Neutrophil (primary cell): ENCODE measurements around the gene TNFRSF13B.

Source experiments
- H3K27ac ChIP-seq: fragments of 200-600 bp; sonication (generic); 2 replicates; pipeline ENCODE4 v1.5.1; 2016; ENCODE audit warnings: mild to moderate bottlenecking, moderate library complexity
- H3K27me3 ChIP-seq: fragments of 200-600 bp; sonication (generic); 2 replicates; pipeline ENCODE4 v1.6.0; 2016; ENCODE audit warnings: mild to moderate bottlenecking
- H3K36me3 ChIP-seq: fragments of 200-600 bp; sonication (generic); 2 replicates; pipeline ENCODE4 v1.5.1; 2017
- H3K4me1 ChIP-seq, 2 experiments: fragments of 200-600 bp in 1 of 2; sonication (generic) in 1 of 2; 1 replicate in 1 of 2; 2 replicates in 1 of 2; pipeline versions ENCODE4 v1.5.1 to v1.6.1; 2013 to 2016; ENCODE audit warnings: low read depth in 1 of 2, low read length in 1 of 2, mild to moderate bottlenecking in 1 of 2, moderate library complexity in 1 of 2; ENCODE audit not compliant: control insufficient read depth in 1 of 2, insufficient read depth in 1 of 2
- H3K4me3 ChIP-seq, 2 experiments: fragments of 200-600 bp in 1 of 2; sonication (generic) in 1 of 2; 1 replicate in 1 of 2; 2 replicates in 1 of 2; pipeline ENCODE4 v1.5.1; 2013 to 2016; ENCODE audit warnings: low read depth in 1 of 2, low read length in 1 of 2, mild to moderate bottlenecking in 1 of 2, moderate library complexity in 1 of 2
- H3K9me3 ChIP-seq: fragments of 200-600 bp; sonication (generic); 2 replicates; pipeline ENCODE4 v1.5.1; 2016
- TF ChIP-seq, protein P1 (sequence below): fragments of 200-600 bp; sonication (generic); IDR thresholded peaks from 2 replicates; pipeline ENCODE4 v1.5.1; 2016; ENCODE audit warnings: antibody characterized with exemption

The TNFRSF13B gene

DNA sequence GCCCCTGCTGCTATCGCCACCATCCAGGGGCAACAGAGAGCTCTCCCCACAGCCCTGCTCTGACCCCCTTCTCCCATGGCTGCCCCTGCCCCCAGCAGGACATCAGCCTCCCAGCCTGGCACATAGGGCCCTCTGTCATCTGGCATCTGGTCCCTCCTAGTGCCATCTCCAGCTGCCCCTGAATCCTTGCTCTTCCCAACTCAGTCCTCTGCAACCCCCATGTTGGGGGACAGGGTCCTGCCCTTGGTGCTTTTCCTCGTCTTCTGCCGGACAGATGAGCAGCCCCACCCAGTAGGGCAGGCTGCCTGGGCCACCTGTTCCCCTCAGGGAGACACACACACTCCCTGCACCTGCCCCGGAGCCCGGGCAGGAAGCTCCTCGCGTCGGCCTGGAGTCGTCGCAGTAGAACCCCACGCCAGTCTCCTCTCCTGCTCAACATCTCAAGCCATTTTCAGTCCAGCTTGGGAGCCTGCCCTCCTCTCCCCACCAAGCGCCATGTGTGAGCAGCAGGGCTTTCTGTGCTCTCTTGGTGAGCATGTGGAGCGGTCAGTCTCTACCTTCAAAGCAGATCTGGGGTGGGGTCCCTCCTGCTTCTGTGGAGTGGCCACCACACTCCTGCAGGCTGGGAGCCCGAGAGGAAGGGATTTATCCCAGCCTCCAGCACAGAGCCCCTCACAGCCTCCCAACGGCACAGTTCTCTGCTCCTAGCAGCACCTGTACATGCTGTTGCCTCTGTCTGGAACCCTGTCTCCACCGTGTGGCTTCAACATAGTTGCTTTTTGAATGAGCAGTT lies 28.2 kb downstream of the TNFRSF13B start:
- no peaks in the 10 kb centered on the region for H3K9me3 ChIP-seq
- peaks cover 8% of the 10 kb centered on the region for H3K27me3 ChIP-seq
- H3K36me3 ChIP-seq, result no peaks in the 10 kb centered on the region
- TF ChIP-seq, protein P1, sequence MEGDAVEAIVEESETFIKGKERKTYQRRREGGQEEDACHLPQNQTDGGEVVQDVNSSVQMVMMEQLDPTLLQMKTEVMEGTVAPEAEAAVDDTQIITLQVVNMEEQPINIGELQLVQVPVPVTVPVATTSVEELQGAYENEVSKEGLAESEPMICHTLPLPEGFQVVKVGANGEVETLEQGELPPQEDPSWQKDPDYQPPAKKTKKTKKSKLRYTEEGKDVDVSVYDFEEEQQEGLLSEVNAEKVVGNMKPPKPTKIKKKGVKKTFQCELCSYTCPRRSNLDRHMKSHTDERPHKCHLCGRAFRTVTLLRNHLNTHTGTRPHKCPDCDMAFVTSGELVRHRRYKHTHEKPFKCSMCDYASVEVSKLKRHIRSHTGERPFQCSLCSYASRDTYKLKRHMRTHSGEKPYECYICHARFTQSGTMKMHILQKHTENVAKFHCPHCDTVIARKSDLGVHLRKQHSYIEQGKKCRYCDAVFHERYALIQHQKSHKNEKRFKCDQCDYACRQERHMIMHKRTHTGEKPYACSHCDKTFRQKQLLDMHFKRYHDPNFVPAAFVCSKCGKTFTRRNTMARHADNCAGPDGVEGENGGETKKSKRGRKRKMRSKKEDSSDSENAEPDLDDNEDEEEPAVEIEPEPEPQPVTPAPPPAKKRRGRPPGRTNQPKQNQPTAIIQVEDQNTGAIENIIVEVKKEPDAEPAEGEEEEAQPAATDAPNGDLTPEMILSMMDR, result no peak
- no peak overlapping the region for H3K27ac ChIP-seq
- H3K4me3 ChIP-seq, result no peak overlapping the region
- no peaks in the 10 kb centered on the region for H3K4me1 ChIP-seq

DNA sequence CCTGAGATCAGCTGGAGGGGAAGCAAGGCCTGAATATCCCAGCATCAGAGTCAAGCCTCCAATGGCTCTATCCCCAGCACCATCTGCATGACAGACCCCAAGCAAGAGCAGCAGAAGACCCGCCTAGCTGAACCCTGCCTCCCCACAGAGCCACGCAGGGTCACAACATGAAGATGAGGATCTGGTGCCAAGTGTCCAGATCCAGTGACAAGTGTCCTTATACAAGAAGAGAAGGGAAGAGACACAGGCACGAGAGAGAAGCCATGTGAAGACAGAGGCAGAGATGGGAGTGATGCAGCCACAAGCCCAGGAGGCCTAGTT lies 28.9 kb downstream of the TNFRSF13B start:
- Histone ChIP-seq H3K4me1 (no peaks in the 10 kb centered on the region), H3K9me3 (no peaks in the 10 kb centered on the region), H3K27me3 (peaks cover 15% of the 10 kb centered on the region), H3K27ac (no peak overlapping the region), H3K36me3 (no peaks in the 10 kb centered on the region), H3K4me3 (no peak overlapping the region)
- TF ChIP-seq, protein P1, result no peak

DNA sequence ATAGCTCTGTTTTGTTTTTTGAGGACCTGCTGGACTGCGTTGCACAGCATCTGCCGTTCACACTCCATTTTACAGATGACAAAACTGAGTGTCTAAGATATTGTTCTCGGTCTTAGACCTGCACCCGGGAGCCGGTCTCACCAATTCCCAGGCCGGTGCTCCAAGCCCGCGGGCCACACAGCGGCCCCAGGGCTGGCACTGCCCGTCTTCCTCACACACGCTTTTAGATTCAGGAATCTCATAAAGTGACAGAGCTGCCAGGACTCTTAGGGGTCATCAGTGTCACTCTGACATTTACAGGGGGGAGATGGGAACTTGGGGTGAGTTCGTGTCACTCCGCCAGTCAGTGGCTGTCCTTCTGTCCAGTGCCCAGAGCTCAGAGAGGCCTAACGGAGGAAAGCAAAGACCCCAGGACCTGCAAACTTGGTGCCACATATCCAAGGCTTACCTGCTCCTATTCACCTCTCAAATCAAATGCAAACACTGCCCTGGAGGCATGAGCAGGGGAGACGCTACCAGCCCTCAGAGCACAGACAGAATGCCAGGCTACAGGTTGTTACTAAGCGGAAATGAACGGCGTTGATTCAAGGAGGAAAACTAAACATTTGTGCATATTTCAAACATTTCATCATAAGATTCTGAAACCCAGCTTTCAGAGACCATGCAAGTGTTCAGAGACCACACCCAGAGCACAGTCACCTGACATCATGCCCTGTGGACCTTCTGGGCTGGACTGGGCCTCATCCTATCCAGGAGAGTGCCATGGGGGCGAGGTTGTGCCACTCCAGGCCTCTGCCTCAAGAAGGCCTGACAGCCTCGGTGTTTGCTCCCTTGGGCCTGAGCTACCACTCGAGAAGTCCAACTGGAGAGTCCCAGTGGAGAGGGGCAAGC lies 29.5 kb downstream of the TNFRSF13B start:
- peaks cover 19% of the 10 kb centered on the region for H3K27me3 ChIP-seq
- H3K9me3 ChIP-seq, result no peaks in the 10 kb centered on the region
- H3K27ac ChIP-seq, result no peak overlapping the region
- TF ChIP-seq, protein P1, result no peak
- no peak overlapping the region for H3K4me3 ChIP-seq
- H3K36me3 ChIP-seq, result no peaks in the 10 kb centered on the region
- no peaks in the 10 kb centered on the region for H3K4me1 ChIP-seq

DNA sequence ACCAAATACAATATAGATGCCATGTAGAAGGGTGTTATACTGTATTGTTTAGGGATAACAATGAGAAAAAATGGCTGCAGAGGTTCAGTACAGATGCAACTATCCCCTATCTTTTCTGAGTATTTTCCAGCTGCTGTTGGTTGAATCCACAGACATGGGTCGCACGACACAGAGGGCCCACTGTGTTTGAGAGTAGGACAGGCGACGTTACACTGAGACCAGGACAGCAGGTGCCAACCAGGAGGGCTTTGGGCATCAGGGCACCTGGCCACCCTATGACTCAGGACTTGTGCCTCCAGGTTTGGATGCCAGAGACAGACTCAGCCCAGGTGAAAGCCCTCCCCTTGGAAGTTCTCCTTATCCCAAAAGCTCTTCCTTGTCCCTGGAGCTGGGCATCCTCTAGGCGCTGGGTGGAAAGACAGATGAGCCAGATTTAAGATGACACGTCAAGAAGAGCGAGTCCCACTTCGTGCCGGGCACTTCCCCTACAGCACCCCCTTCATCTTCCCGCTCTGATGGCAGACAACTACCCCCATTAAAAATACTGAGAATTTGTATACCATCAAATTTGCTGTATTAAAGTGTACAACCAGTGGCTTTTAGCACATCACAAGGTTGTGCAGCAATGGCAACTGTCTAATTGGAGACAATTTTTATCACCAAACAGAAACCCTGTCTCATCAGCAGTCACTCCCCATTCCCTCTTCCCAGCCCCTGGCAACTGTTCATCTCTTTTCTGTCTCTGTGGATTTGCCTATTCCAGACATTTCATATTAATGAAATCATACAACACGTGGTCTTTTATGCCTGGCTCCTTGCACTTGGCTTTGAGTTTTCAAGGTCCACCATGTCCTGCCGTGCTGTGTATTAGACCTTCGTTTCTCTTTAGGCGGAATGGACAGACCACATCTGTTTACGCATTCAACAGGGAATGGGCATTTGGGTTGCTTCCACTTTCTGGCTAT lies 30.6 kb downstream of the TNFRSF13B start:
- no peaks in the 10 kb centered on the region for H3K36me3 ChIP-seq
- H3K27me3 ChIP-seq, result peaks cover 19% of the 10 kb centered on the region
- TF ChIP-seq, protein P1, result no peak
- no peaks in the 10 kb centered on the region for H3K4me1 ChIP-seq
- H3K27ac ChIP-seq, result no peak overlapping the region
- no peak overlapping the region for H3K4me3 ChIP-seq
- no peaks in the 10 kb centered on the region for H3K9me3 ChIP-seq
